ENCODE measurements around the gene NAV3.

GRCh38 chr12:78028426-78028825, 197.7 kb downstream of the NAV3 start:
- TF ChIP-seq MXI1 (IDR thresholded peaks at IDR 0.05; ENCODE audit: borderline replicate concordance, low read depth, low read length), result no peak
- TF ChIP-seq CHD1 (IDR thresholded peaks at IDR 0.05; ENCODE audit: low read depth, low read length), result no peak
- TF ChIP-seq POLR2A (IDR thresholded peaks at IDR 0.05; ENCODE audit: low read depth, low read length), result no peak
- TF ChIP-seq CTCF (conservative IDR thresholded peaks at IDR 0.05; ENCODE audit: low read depth, low read length), result no peak
- TF ChIP-seq RAD21 (IDR thresholded peaks at IDR 0.05; ENCODE audit: low read length), result no peak
- no peak for TF ChIP-seq ELK1 (IDR thresholded peaks at IDR 0.05; ENCODE audit: borderline replicate concordance, low read depth, low read length)
- TF ChIP-seq, protein P1, sequence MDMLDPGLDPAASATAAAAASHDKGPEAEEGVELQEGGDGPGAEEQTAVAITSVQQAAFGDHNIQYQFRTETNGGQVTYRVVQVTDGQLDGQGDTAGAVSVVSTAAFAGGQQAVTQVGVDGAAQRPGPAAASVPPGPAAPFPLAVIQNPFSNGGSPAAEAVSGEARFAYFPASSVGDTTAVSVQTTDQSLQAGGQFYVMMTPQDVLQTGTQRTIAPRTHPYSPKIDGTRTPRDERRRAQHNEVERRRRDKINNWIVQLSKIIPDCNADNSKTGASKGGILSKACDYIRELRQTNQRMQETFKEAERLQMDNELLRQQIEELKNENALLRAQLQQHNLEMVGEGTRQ (IDR thresholded peaks at IDR 0.05; ENCODE audit: low read depth, low read length), result no peak
- no peak for TF ChIP-seq RCOR1 (IDR thresholded peaks at IDR 0.05; ENCODE audit: insufficient replicate concordance, low read length)
- TF ChIP-seq MAFK (IDR thresholded peaks at IDR 0.05; ENCODE audit: low read depth, low read length), result no peak

Data from IMR-90 (cell line).